ENCODE measurements around the gene HMG20B. TPM values are rescaled to one million over a fixed set of nuclear protein-coding genes. Genes with fewer than 3 reads are reported as not detected.

The HMG20B gene
- total and polyA plus RNA-seq, 2 of the 8 experiments (the other 6 are each of a cell fraction or from before 2014, with no cell fraction given) = 42.9 to 74.2 TPM

- ChIA-PET POLR2A (ENCODE audit: partially characterized antibody) (interaction anchor here (0.6 to 2.0 kb wide), 18 partner anchors 9 to 185 kb away, joined by 3 to 7 read pairs (median 4); partner anchors contain the start of genes MRPL54 and TEKTIP1), CTCF (ENCODE audit: partially characterized antibody) (interaction anchor here (0.6 to 6.6 kb wide), 9 partner anchors 9 to 250 kb away, joined by 3 to 51 read pairs (median 6); partner anchors contain the start of gene MFSD12)
- Histone ChIP-seq H4K5ac (ENCODE audit: insufficient read length, low read depth, low read length) (no peak overlapping the region), H4K20me1 (replicated peaks in 1 of 2; ENCODE audit: control insufficient read depth in 1 of 2, insufficient read depth in 2 of 2, low read length in 2 of 2) (peaks cover 3 to 8% of the 10 kb centered on the region in 2 experiments), H3K18ac (ENCODE audit: extremely low read depth, low read length) (peak overlapping the region; percentile 19; the same call in 1 of the 2 replicates), H3K79me1 (ENCODE audit: low read depth, low read length) (no peaks in the 10 kb centered on the region), H2AK5ac (ENCODE audit: low read depth, low read length) (no peak overlapping the region), H3K36me3 (ENCODE audit: control insufficient read depth in 2 of 4, insufficient read depth in 4 of 4, low read length in 3 of 4) (no peaks in the 10 kb centered on the region), H2BK20ac (ENCODE audit: low read length) (no peak overlapping the region), H3K4ac (replicated peaks; ENCODE audit: insufficient read length, low read depth, low read length) (no peak overlapping the region), H2BK120ac (replicated peaks; ENCODE audit: low read depth, low read length) (no peak overlapping the region), H2BK12ac (ENCODE audit: low read depth, low read length) (no peak overlapping the region), H4K8ac (ENCODE audit: extremely low read depth, insufficient read depth, low read length) (0 out of 2 replicates have a peak overlapping the region, but pooled peaks have one; percentile 47), H3K4me1 (replicated peaks in 1 of 4; ENCODE audit: control insufficient read depth in 3 of 4, insufficient read depth in 4 of 4, low read length in 3 of 4) (peaks cover 0 to 13% (median 8%) of the 10 kb centered on the region in 4 experiments; a peak in 5 of 7 replicates), H2BK5ac (ENCODE audit: low read depth, low read length) (no peak overlapping the region), H3K9me3 (ENCODE audit: insufficient read depth in 2 of 2, low read depth in 1 of 2, low read length in 1 of 2) (no peaks in the 10 kb centered on the region), H3K4me3 (ENCODE audit: extremely low read depth in 1 of 4, insufficient read depth in 2 of 4, low read depth in 3 of 4, low read length in 4 of 4) (peak overlapping the region; percentile 19 to 77 (median 44); a peak in 7 of 8 replicates), H2AFZ (ENCODE audit: low read length) (no peak overlapping the region), H3K27ac (ENCODE audit: low read depth, low read length) (no peak overlapping the region), H3K4me2 (ENCODE audit: insufficient read depth in 1 of 2, low read depth in 2 of 2, low read length in 2 of 2) (peak overlapping the region; percentile 81 to 84), H3K23me2 (ENCODE audit: low read depth, low read length) (peaks cover 17% of the 10 kb centered on the region; the same call in 1 of the 2 replicates), H3K9ac (replicated peaks in 1 of 4; ENCODE audit: extremely low read depth in 1 of 4, low read depth in 3 of 4, low read length in 3 of 4) (no peak overlapping the region), H3K79me2 (ENCODE audit: control insufficient read depth in 1 of 2, insufficient read depth in 2 of 2, low read length in 2 of 2) (no peaks in the 10 kb centered on the region), H2BK15ac (ENCODE audit: low read length) (no peak overlapping the region), H3K14ac (ENCODE audit: insufficient read length) (no peak overlapping the region), H3K23ac (ENCODE audit: insufficient read length) (no peak overlapping the region), H4K91ac (replicated peaks; ENCODE audit: insufficient read length, low read length) (no peak overlapping the region), H3K27me3 (replicated peaks in 1 of 4; ENCODE audit: control insufficient read depth in 3 of 4, extremely low read depth in 1 of 4, insufficient read depth in 3 of 4, low read length in 3 of 4) (peaks cover 0 to 5% (median 0%) of the 10 kb centered on the region in 4 experiments; a peak in 1 of 7 replicates), H3K56ac (replicated peaks; ENCODE audit: insufficient read length, low read depth, low read length) (no peak overlapping the region)
- WGBS, 2 experiments (ENCODE audit: extremely low coverage in 1 of 2, insufficient coverage in 1 of 2, insufficient read length in 1 of 2, insufficient replicate concordance in 2 of 2, low coverage in 1 of 2, low lambda C conversion rate in 2 of 2, missing lambda C conversion rate in 1 of 2) = 8% methylated on average over 17 of the region's 60 CpGs; no CpG with 5 or more reads in 1 of the 2 experiments
- DNase-seq (ENCODE audit: low read depth in 1 of 2, low spot score in 2 of 2) = peak in 1 of 2 experiments; percentile 89
- no peak for FAIRE-seq
- TF ChIP-seq ASH2L (IDR thresholded peaks at IDR 0.05; ENCODE audit: low read length) (no peak), MAX (IDR thresholded peaks at IDR 0.05) (peak; percentile 67), RNF2 (IDR thresholded peaks at IDR 0.05; ENCODE audit: borderline replicate concordance, low read depth, low read length, missing control alignments, poor library complexity, severe bottlenecking) (no peak), TAF1 (IDR thresholded peaks at IDR 0.05; ENCODE audit: low read depth, low read length) (0 out of 2 replicates have a peak, but pooled peaks have one; percentile 36), TCF12 (IDR thresholded peaks at IDR 0.05; ENCODE audit: low read depth, low read length) (peak; percentile 62; the same call in 1 of the 2 replicates), CBX8 (IDR thresholded peaks at IDR 0.05; ENCODE audit: borderline replicate concordance, low read depth, low read length) (no peak), E2F6 (IDR thresholded peaks at IDR 0.05) (peak; percentile 53; the same call in 1 of the 2 replicates), SP4 (IDR thresholded peaks at IDR 0.05; ENCODE audit: low read length) (peak; percentile 52; the same call in 1 of the 2 replicates), SIN3A (conservative IDR thresholded peaks at IDR 0.05 in 1 of 2, IDR thresholded peaks at IDR 0.05 in 1 of 2; ENCODE audit: low read depth in 1 of 2, low read length in 2 of 2) (0 out of 4 replicates have a peak, but pooled peaks of 1 of the 2 experiments have one; percentile 27)
Measured at GRCh38 chr19:3577723-3578344, 5.1 kb downstream of the HMG20B start.
